ENCODE results near the gene FAM111A. TPM values are rescaled to one million over a fixed set of nuclear protein-coding genes. Genes with fewer than 3 reads are reported as not detected.

Gene FAM111A
- total and polyA plus RNA-seq, 9 of the 15 experiments (the other 6 are each of a cell fraction or from before 2014, with no cell fraction given): 14.8 to 30.6 (median 20.1) TPM

DNA sequence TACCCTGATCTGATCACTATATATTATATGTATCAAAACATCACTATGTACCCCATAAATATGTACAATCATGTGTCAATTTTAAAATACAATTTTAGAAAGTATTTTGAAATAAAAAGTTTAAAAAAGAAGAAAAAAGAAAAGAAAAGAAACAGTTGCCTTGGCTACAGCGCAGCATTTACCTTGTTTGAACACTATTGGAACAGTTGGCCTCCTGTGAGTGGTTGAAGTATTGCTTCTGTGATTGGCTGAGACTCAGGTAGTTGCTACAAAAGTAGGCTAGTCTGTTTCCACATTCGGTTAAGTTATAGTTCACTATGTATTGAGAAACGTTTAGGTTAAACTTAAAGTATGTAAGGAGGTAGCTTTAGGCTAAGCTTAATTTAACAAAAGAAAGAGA is 21.4 kb downstream of the FAM111A start:
- ATAC-seq (no peak), DNase-seq (ENCODE audit: extremely low read depth in 1 of 4, low spot score in 3 of 4) (no peak), FAIRE-seq (no peak)
- CTCF ChIA-PET (ENCODE audit: low intra/inter-chr PET ratio): no interaction called here
- Histone ChIP-seq H2AFZ (ENCODE audit: low read depth, low read length) (no peak overlapping the region), H3K4me1 (replicated peaks in 1 of 2; ENCODE audit: control insufficient read depth in 2 of 2, insufficient read depth in 2 of 2, low read length in 2 of 2) (no peaks in the 10 kb centered on the region), H3K9me3 (replicated peaks; ENCODE audit: control insufficient read depth, insufficient read depth, low read depth, low read length) (no peaks in the 10 kb centered on the region), H3K4me2 (ENCODE audit: insufficient read depth, low read length) (no peak overlapping the region), H3K79me2 (ENCODE audit: control insufficient read depth, insufficient read depth, low read length) (no peaks in the 10 kb centered on the region), H4K20me1 (replicated peaks; ENCODE audit: control insufficient read depth, insufficient read depth, low read length) (no peaks in the 10 kb centered on the region), H3K36me3 (ENCODE audit: control insufficient read depth, insufficient read depth, low read length) (no peaks in the 10 kb centered on the region), H3K4me3 (no peak overlapping the region), H3K27ac (ENCODE audit: extremely low read depth, low read depth, low read length) (no peak overlapping the region), H3K27me3 (ENCODE audit: control insufficient read depth in 2 of 2, insufficient read depth in 2 of 2, low read length in 2 of 2) (0 out of 5 replicates have a peak, but pooled peaks cover 0 to 4% of the 10 kb centered on the region in 2 experiments), H3K9me1 (ENCODE audit: control insufficient read depth, insufficient read depth, low read length) (no peaks in the 10 kb centered on the region), H3K9ac (ENCODE audit: insufficient read depth in 1 of 2, low read depth in 2 of 2, low read length in 2 of 2) (no peak overlapping the region)
- in situ Hi-C loops (cut with MboI) (no loop called here), intact Hi-C loops (cut with micrococcal nuclease) (no loop called here)
- WGBS (ENCODE audit: insufficient coverage, low coverage, missing lambda C conversion rate): 0% methylated on average over 2 of the region's 3 CpGs
- TF ChIP-seq PPARD (CRISPR knock-in tag; IDR thresholded peaks at IDR 0.05) (no peak), RBM17 (IDR thresholded peaks at IDR 0.05; ENCODE audit: borderline replicate concordance, low read depth, low read length) (no peak), RFX1 (IDR thresholded peaks at IDR 0.05) (0 out of 2 replicates have a peak, but pooled peaks have one; percentile 17)
- TF ChIP-seq, protein P1, sequence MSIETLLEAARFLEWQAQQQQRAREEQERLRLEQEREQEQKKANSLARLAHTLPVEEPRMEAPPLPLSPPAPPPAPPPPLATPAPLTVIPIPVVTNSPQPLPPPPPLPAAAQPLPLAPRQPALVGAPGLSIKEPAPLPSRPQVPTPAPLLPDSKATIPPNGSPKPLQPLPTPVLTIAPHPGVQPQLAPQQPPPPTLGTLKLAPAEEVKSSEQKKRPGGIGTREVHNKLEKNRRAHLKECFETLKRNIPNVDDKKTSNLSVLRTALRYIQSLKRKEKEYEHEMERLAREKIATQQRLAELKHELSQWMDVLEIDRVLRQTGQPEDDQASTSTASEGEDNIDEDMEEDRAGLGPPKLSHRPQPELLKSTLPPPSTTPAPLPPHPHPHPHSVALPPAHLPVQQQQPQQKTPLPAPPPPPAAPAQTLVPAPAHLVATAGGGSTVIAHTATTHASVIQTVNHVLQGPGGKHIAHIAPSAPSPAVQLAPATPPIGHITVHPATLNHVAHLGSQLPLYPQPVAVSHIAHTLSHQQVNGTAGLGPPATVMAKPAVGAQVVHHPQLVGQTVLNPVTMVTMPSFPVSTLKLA (conservative IDR thresholded peaks at IDR 0.05): no peak
- POLR2A ChIA-PET: interaction anchor here (0.7 kb wide), 1 partner anchor 781 kb away, joined by 3 read pairs; no protein-coding TSS in a partner anchor
- no TSS peak for BruUV-seq (replicated peaks)
